Activated naive CD8-positive, alpha-beta T cell treated with anti-CD3 and anti-CD28 coated beads, Interleukin-2, amount 50 U/mL, for 24 hours (primary cell): ENCODE measurements around the gene MAP1LC3A.

Experiments used
- ATAC-seq: fragments of 150-1000 bp; cut with Tn5 transposase; one replicate; pipeline ENCODE4 v1.10.0; 2021
- DNase-seq: peaks from one replicate; pipeline ENCODE4 v3.0.0; 2021
- H3K27ac Mint-ChIP-seq: one replicate; pipeline ENCODE4 v1.8.0; 2021; ENCODE audit warnings: mild to moderate bottlenecking, mixed read lengths
- H3K27me3 Mint-ChIP-seq: one replicate; pipeline ENCODE4 v1.8.0; 2021; ENCODE audit warnings: mixed read lengths
- H3K36me3 Mint-ChIP-seq: one replicate; pipeline ENCODE4 v1.8.0; 2021; ENCODE audit warnings: low read depth, mixed read lengths
- H3K4me1 Mint-ChIP-seq: one replicate; pipeline ENCODE4 v1.8.0; 2021; ENCODE audit warnings: mixed read lengths
- H3K4me3 Mint-ChIP-seq: one replicate; pipeline ENCODE4 v1.8.0; 2021; ENCODE audit warnings: mild to moderate bottlenecking, moderate library complexity, mixed read lengths
- H3K9me3 Mint-ChIP-seq: one replicate; pipeline ENCODE4 v1.8.0; 2021; ENCODE audit warnings: mixed read lengths

The MAP1LC3A gene

GRCh38 chr20:34535857-34536256 is 22.7 kb upstream of the MAP1LC3A start:
- DNase-seq (no peak), ATAC-seq (no peak)
- H3K36me3 Mint-ChIP-seq = peaks cover 18% of the 10 kb centered on the region
- no peaks in the 10 kb centered on the region for H3K4me1 Mint-ChIP-seq
- no peak overlapping the region for H3K27ac Mint-ChIP-seq
- H3K4me3 Mint-ChIP-seq = no peak overlapping the region
- H3K27me3 Mint-ChIP-seq = no peaks in the 10 kb centered on the region
- H3K9me3 Mint-ChIP-seq = no peaks in the 10 kb centered on the region

GRCh38 chr20:34536798-34537394 is 21.6 kb upstream of the MAP1LC3A start:
- no peaks in the 10 kb centered on the region for H3K9me3 Mint-ChIP-seq
- H3K27me3 Mint-ChIP-seq = no peaks in the 10 kb centered on the region
- H3K4me1 Mint-ChIP-seq = peaks cover 6% of the 10 kb centered on the region
- ATAC-seq (peak; percentile 30), DNase-seq (peak; percentile 53)
- H3K27ac Mint-ChIP-seq = no peak overlapping the region
- H3K36me3 Mint-ChIP-seq = peaks cover 23% of the 10 kb centered on the region
- no peak overlapping the region for H3K4me3 Mint-ChIP-seq

GRCh38 chr20:34537651-34538050 is 20.9 kb upstream of the MAP1LC3A start:
- Mint-ChIP-seq H3K4me1 (peaks cover 6% of the 10 kb centered on the region), H3K9me3 (no peaks in the 10 kb centered on the region), H3K27ac (no peak overlapping the region), H3K27me3 (no peaks in the 10 kb centered on the region), H3K36me3 (peaks cover 21% of the 10 kb centered on the region), H3K4me3 (no peak overlapping the region)
- DNase-seq = no peak
- no peak for ATAC-seq

GRCh38 chr20:34538671-34539123 is 19.8 kb upstream of the MAP1LC3A start:
- Mint-ChIP-seq H3K36me3 (peaks cover 21% of the 10 kb centered on the region), H3K4me3 (no peak overlapping the region)

GRCh38 chr20:34539756-34540155 is 18.8 kb upstream of the MAP1LC3A start:
- Mint-ChIP-seq H3K9me3 (no peaks in the 10 kb centered on the region), H3K4me3 (no peak overlapping the region), H3K27me3 (no peaks in the 10 kb centered on the region), H3K4me1 (peaks cover 13% of the 10 kb centered on the region), H3K27ac (no peak overlapping the region), H3K36me3 (peaks cover 18% of the 10 kb centered on the region)
- ATAC-seq (no peak), DNase-seq (no peak)

More at GRCh38 chr20:34538671-34539123, 19.8 kb upstream of the MAP1LC3A start:
- H3K4me1 Mint-ChIP-seq = peaks cover 6% of the 10 kb centered on the region
- no peak overlapping the region for H3K27ac Mint-ChIP-seq
- ATAC-seq (peak; percentile 45), DNase-seq (peak; percentile 67)
- H3K9me3 Mint-ChIP-seq = no peaks in the 10 kb centered on the region
- no peaks in the 10 kb centered on the region for H3K27me3 Mint-ChIP-seq

GRCh38 chr20:34540596-34541263 is 17.8 kb upstream of the MAP1LC3A start:
- Mint-ChIP-seq H3K4me1 (peaks cover 13% of the 10 kb centered on the region), H3K4me3 (no peak overlapping the region), H3K27me3 (no peaks in the 10 kb centered on the region), H3K27ac (peak overlapping the region; percentile 84), H3K9me3 (no peaks in the 10 kb centered on the region), H3K36me3 (peaks cover 15% of the 10 kb centered on the region)
- ATAC-seq = no peak
- DNase-seq = no peak

GRCh38 chr20:34541264-34541901 is 17.1 kb upstream of the MAP1LC3A start:
- Mint-ChIP-seq H3K4me3 (no peak overlapping the region), H3K27ac (peak overlapping the region; percentile 84), H3K27me3 (no peaks in the 10 kb centered on the region), H3K36me3 (peaks cover 15% of the 10 kb centered on the region), H3K9me3 (no peaks in the 10 kb centered on the region), H3K4me1 (peaks cover 13% of the 10 kb centered on the region)
- ATAC-seq = peak; percentile 26
- no peak for DNase-seq

- Mint-ChIP-seq H3K36me3 (peaks cover 12% of the 10 kb centered on the region), H3K4me1 (peaks cover 13% of the 10 kb centered on the region), H3K27ac (peak overlapping the region; percentile 84), H3K4me3 (no peak overlapping the region), H3K9me3 (no peaks in the 10 kb centered on the region), H3K27me3 (no peaks in the 10 kb centered on the region)
- DNase-seq = no peak
- no peak for ATAC-seq
Observed at GRCh38 chr20:34541917-34542316, 16.6 kb upstream of the MAP1LC3A start.

GRCh38 chr20:34542439-34542838 is 16.1 kb upstream of the MAP1LC3A start:
- no peak overlapping the region for H3K27ac Mint-ChIP-seq
- ATAC-seq (no peak), DNase-seq (no peak)
- H3K4me1 Mint-ChIP-seq = peaks cover 13% of the 10 kb centered on the region
- H3K27me3 Mint-ChIP-seq = no peaks in the 10 kb centered on the region
- no peaks in the 10 kb centered on the region for H3K9me3 Mint-ChIP-seq
- H3K4me3 Mint-ChIP-seq = no peak overlapping the region
- peaks cover 7% of the 10 kb centered on the region for H3K36me3 Mint-ChIP-seq

- no peak for ATAC-seq
- H3K36me3 Mint-ChIP-seq = peaks cover 6% of the 10 kb centered on the region
- peaks cover 13% of the 10 kb centered on the region for H3K4me1 Mint-ChIP-seq
- H3K27ac Mint-ChIP-seq = no peak overlapping the region
- DNase-seq = no peak
- no peaks in the 10 kb centered on the region for H3K27me3 Mint-ChIP-seq
- H3K9me3 Mint-ChIP-seq = no peaks in the 10 kb centered on the region
- no peak overlapping the region for H3K4me3 Mint-ChIP-seq
Observed at GRCh38 chr20:34543463-34544056, 15.0 kb upstream of the MAP1LC3A start.

GRCh38 chr20:34544109-34544796 is 14.3 kb upstream of the MAP1LC3A start:
- Mint-ChIP-seq H3K27ac (no peak overlapping the region), H3K27me3 (no peaks in the 10 kb centered on the region), H3K36me3 (peaks cover 6% of the 10 kb centered on the region), H3K9me3 (no peaks in the 10 kb centered on the region), H3K4me1 (peaks cover 13% of the 10 kb centered on the region), H3K4me3 (no peak overlapping the region)
- DNase-seq (peak; percentile 21), ATAC-seq (peak; percentile 58)

GRCh38 chr20:34546751-34547181 is 11.8 kb upstream of the MAP1LC3A start:
- ATAC-seq = no peak
- DNase-seq = no peak
- Mint-ChIP-seq H3K9me3 (no peaks in the 10 kb centered on the region), H3K36me3 (no peaks in the 10 kb centered on the region), H3K4me3 (no peak overlapping the region), H3K4me1 (peaks cover 7% of the 10 kb centered on the region), H3K27me3 (no peaks in the 10 kb centered on the region), H3K27ac (no peak overlapping the region)

GRCh38 chr20:34547844-34548613 is 10.5 kb upstream of the MAP1LC3A start:
- Mint-ChIP-seq H3K27ac (no peak overlapping the region), H3K36me3 (no peaks in the 10 kb centered on the region)

More at GRCh38 chr20:34547844-34548613, 10.5 kb upstream of the MAP1LC3A start:
- DNase-seq (no peak), ATAC-seq (no peak)
- Mint-ChIP-seq H3K27me3 (no peaks in the 10 kb centered on the region), H3K4me3 (no peak overlapping the region), H3K9me3 (no peaks in the 10 kb centered on the region), H3K4me1 (peaks cover 7% of the 10 kb centered on the region)
